H9 (cell line): ENCODE data around the gene RNF167. TPM values are rescaled to one million over a fixed set of nuclear protein-coding genes. Genes with fewer than 3 reads are reported as not detected.
A peak's percentile ranks its signal among the peaks of the same experiment; 100 is the strongest.

Source experiments
- DNase-seq: peaks from one replicate; pipeline ENCODE4 v3.0.0-alpha.2; 2017
- H2AFZ ChIP-seq: one replicate; pipeline ENCODE4 v1.6.1; 2013; ENCODE audit warnings: mild to moderate bottlenecking, low read length, control low read depth, moderate library complexity
- H2AK5ac ChIP-seq: 2 replicates; pipeline ENCODE4 v1.6.1; 2013; ENCODE audit warnings: low read length, control low read depth, mixed read lengths; ENCODE audit not compliant: insufficient read length
- H2BK120ac ChIP-seq: one replicate; pipeline ENCODE4 v1.6.1; 2013; ENCODE audit warnings: low read depth, mild to moderate bottlenecking, low read length, control low read depth, inconsistent platforms; ENCODE audit not compliant: poor library complexity, severe bottlenecking
- H2BK12ac ChIP-seq: 2 replicates; pipeline ENCODE4 v1.6.1; 2013; ENCODE audit warnings: low read length, control low read depth, mixed read lengths, low read depth; ENCODE audit not compliant: insufficient read length
- H2BK15ac ChIP-seq: 2 replicates; pipeline ENCODE4 v1.6.1; 2013; ENCODE audit warnings: low read depth, low read length, control low read depth
- H2BK20ac ChIP-seq: one replicate; pipeline ENCODE4 v1.6.1; 2013; ENCODE audit warnings: low read depth, mild to moderate bottlenecking, low read length, control low read depth, inconsistent platforms; ENCODE audit not compliant: poor library complexity, severe bottlenecking
- H2BK5ac ChIP-seq: 2 replicates; pipeline ENCODE4 v1.6.1; 2013; ENCODE audit warnings: low read length, control low read depth, mixed read lengths; ENCODE audit not compliant: insufficient read length
- H3K14ac ChIP-seq: 2 replicates; pipeline ENCODE4 v1.6.1; 2013; ENCODE audit warnings: low read length, control low read depth; ENCODE audit not compliant: insufficient read depth
- H3K18ac ChIP-seq: 2 replicates; pipeline ENCODE4 v1.6.1; 2013; ENCODE audit warnings: low read depth, mild to moderate bottlenecking, mixed read lengths, low read length, control low read depth; ENCODE audit not compliant: insufficient read length
- H3K23ac ChIP-seq: 2 replicates; pipeline ENCODE4 v1.6.1; 2013; ENCODE audit warnings: low read length, control low read depth, mixed read lengths, low read depth; ENCODE audit not compliant: insufficient read length
- H3K23me2 ChIP-seq: 2 replicates; pipeline ENCODE4 v1.6.1; 2013; ENCODE audit warnings: low read depth, mild to moderate bottlenecking, mixed read lengths, low read length, control low read depth; ENCODE audit not compliant: insufficient read length, poor library complexity, severe bottlenecking
- H3K27ac ChIP-seq: 2 replicates; pipeline ENCODE4 v1.5.1; 2013; ENCODE audit warnings: low read length, control low read depth, mixed read lengths, low read depth; ENCODE audit not compliant: insufficient read length
- H3K27me3 ChIP-seq: 2 replicates; pipeline ENCODE4 v1.6.1; 2013; ENCODE audit warnings: low read length, control low read depth, inconsistent platforms; ENCODE audit not compliant: insufficient read depth
- H3K4ac ChIP-seq: 2 replicates; pipeline ENCODE4 v1.6.1; 2013; ENCODE audit warnings: low read depth, mild to moderate bottlenecking, control low read depth, inconsistent platforms, low read length, moderate library complexity
- H3K4me1 ChIP-seq: 2 replicates; pipeline ENCODE4 v1.6.1; 2013; ENCODE audit warnings: low read length, control low read depth, inconsistent platforms; ENCODE audit not compliant: insufficient read depth
- H3K4me2 ChIP-seq: 2 replicates; pipeline ENCODE4 v1.6.1; 2013; ENCODE audit warnings: low read length, control low read depth, mixed read lengths; ENCODE audit not compliant: insufficient read length, insufficient read depth
- H3K56ac ChIP-seq: 2 replicates; pipeline ENCODE4 v1.6.1; 2013; ENCODE audit warnings: low read depth, mild to moderate bottlenecking, mixed read lengths, low read length, control low read depth; ENCODE audit not compliant: insufficient read length
- H3K79me1 ChIP-seq: 2 replicates; pipeline ENCODE4 v1.6.1; 2013; ENCODE audit warnings: low read depth, mild to moderate bottlenecking, moderate library complexity, low read length, control low read depth, inconsistent platforms; ENCODE audit not compliant: insufficient read depth, poor library complexity, severe bottlenecking
- H3K79me2 ChIP-seq: 2 replicates; pipeline ENCODE4 v1.6.1; 2013; ENCODE audit warnings: low read length, control low read depth, inconsistent platforms; ENCODE audit not compliant: insufficient read depth
- H3K9ac ChIP-seq: 2 replicates; pipeline ENCODE4 v1.6.1; 2013; ENCODE audit warnings: low read length, control low read depth, mixed read lengths; ENCODE audit not compliant: insufficient read length; ENCODE audit errors: extremely low read depth
- H3K9me3 ChIP-seq: one replicate; pipeline ENCODE4 v1.6.1; 2013; ENCODE audit warnings: low read depth, low read length, inconsistent platforms; ENCODE audit not compliant: control insufficient read depth
- H3T11ph ChIP-seq: one replicate; pipeline ENCODE4 v1.6.1; 2013; ENCODE audit warnings: mild to moderate bottlenecking, low read length, control low read depth, inconsistent platforms
- H4K20me1 ChIP-seq: one replicate; pipeline ENCODE4 v1.6.1; 2013; ENCODE audit not compliant: control insufficient read depth, insufficient read length, insufficient read depth
- H4K5ac ChIP-seq: 2 replicates; pipeline ENCODE4 v1.6.1; 2013; ENCODE audit warnings: low read depth, mild to moderate bottlenecking, mixed read lengths, low read length, control low read depth; ENCODE audit not compliant: insufficient read length
- H4K8ac ChIP-seq: replicated peaks from 2 replicates; pipeline ENCODE4 v1.6.1; 2013; ENCODE audit warnings: low read length, control low read depth, mixed read lengths, low read depth; ENCODE audit not compliant: insufficient read length
- H4K91ac ChIP-seq: 2 replicates; pipeline ENCODE4 v1.6.1; 2013; ENCODE audit warnings: low read depth, mild to moderate bottlenecking, moderate library complexity, mixed read lengths, low read length, control low read depth; ENCODE audit not compliant: insufficient read length
- H3K27ac Mint-ChIP-seq, 3 experiments: 2 replicates in 2 of 3; 3 replicates in 1 of 3; pipeline ENCODE4 v1.8.0; 2020 to 2021; ENCODE audit warnings: mixed read lengths in 3 of 3, mild to moderate bottlenecking in 1 of 3, moderate library complexity in 1 of 3
- H3K27me3 Mint-ChIP-seq: 2 replicates; pipeline ENCODE4 v1.8.0; 2021; ENCODE audit warnings: low read depth, mild to moderate bottlenecking, moderate library complexity, mixed read lengths
- H3K36me3 Mint-ChIP-seq, 3 experiments: 2 replicates in 2 of 3; 3 replicates in 1 of 3; pipeline ENCODE4 v1.8.0; 2020 to 2021; ENCODE audit warnings: low read depth in 3 of 3, mixed read lengths in 3 of 3; ENCODE audit not compliant: insufficient read depth in 1 of 3
- H3K4me1 Mint-ChIP-seq, 2 experiments: 2 replicates each; pipeline ENCODE4 v1.8.0; 2020; ENCODE audit warnings: mixed read lengths in 2 of 2
- H3K4me3 Mint-ChIP-seq, 2 experiments: 2 replicates in 1 of 2; 3 replicates in 1 of 2; pipeline ENCODE4 v1.8.0; 2020 to 2021; ENCODE audit warnings: mild to moderate bottlenecking in 2 of 2, mixed read lengths in 2 of 2, moderate library complexity in 1 of 2
- H3K9me3 Mint-ChIP-seq, 2 experiments: 2 replicates in 1 of 2; 3 replicates in 1 of 2; pipeline ENCODE4 v1.8.0; 2020; ENCODE audit warnings: mild to moderate bottlenecking in 2 of 2, mixed read lengths in 2 of 2, moderate library complexity in 1 of 2
- WGBS: extraction: QIAGEN DNeasy Blood & Tissue Kit; methylation state at CpG from one replicate; pipeline ENCODE4 v1.1.7; 2013; ENCODE audit warnings: missing lambda C conversion rate, low lambda C conversion rate, mixed read lengths; ENCODE audit not compliant: insufficient read length; ENCODE audit errors: extremely low coverage; 5-methylcytosine and 5-hydroxymethylcytosine counted together
- total RNA-seq: library from RNA; stranded (reverse); gene quantifications from 2 replicates; pipeline ENCODE4 v1.2.1, GENCODE V29; 2021
- TF ChIP-seq, protein P1 (sequence below): fragments of 200-600 bp; sonication (generic); conservative IDR thresholded peaks from 3 replicates; pipeline ENCODE4 v1.8.0; 2021; ENCODE audit warnings: antibody characterized with exemption, mild to moderate bottlenecking

RNF167 gene
- total RNA-seq, 1 experiment from 2014 or later, result 134 TPM

DNA sequence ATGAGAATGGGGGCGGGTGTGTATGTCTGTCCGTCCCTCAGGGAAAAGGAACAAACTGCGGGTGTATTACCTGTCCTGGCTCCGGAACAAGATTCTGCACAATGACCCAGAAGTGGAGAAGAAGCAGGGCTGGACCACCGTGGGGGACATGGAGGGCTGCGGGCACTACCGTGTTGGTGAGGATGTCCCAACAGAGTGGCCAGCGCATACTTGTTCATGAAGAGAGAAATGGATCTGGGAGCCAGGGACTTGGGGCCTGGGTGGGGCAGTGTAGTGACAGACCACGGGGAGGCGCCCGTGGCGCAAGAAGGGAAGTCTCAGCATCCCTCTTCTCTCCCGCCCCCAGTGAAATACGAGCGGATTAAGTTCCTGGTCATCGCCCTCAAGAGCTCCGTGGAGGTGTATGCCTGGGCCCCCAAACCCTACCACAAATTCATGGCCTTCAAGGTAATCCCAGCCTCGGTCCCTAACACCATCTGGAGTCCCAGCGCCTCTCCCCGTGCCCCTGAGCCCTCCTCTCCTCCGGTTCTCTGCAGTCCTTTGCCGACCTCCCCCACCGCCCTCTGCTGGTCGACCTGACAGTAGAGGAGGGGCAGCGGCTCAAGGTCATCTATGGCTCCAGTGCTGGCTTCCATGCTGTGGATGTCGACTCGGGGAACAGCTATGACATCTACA lies 44.3 kb upstream of the RNF167 start:
- H3K27ac ChIP-seq, result no peak overlapping the region
- H3T11ph ChIP-seq, result no peak overlapping the region
- Mint-ChIP-seq H3K4me1 (peaks cover 4 to 19% of the 10 kb centered on the region in 2 experiments), H3K36me3 (peaks cover 8 to 46% (median 44%) of the 10 kb centered on the region in 3 experiments; a peak in 6 of 7 replicates), H3K9me3 (no peaks in the 10 kb centered on the region), H3K4me3 (peak overlapping the region in 1 of 2 experiments; percentile 18; a peak in 1 of 5 replicates), H3K27ac (peak overlapping the region in 1 of 3 experiments; percentile 19; a peak in 2 of 7 replicates), H3K27me3 (no peaks in the 10 kb centered on the region)
- no peaks in the 10 kb centered on the region for H3K79me1 ChIP-seq
- no peak overlapping the region for H3K9ac ChIP-seq
- no peaks in the 10 kb centered on the region for H3K27me3 ChIP-seq
- H3K4me2 ChIP-seq, result no peak overlapping the region
- H4K20me1 ChIP-seq, result no peaks in the 10 kb centered on the region
- H2AFZ ChIP-seq, result no peak overlapping the region
- H4K91ac ChIP-seq, result no peak overlapping the region
- H3K79me2 ChIP-seq, result no peaks in the 10 kb centered on the region
- H2BK120ac ChIP-seq, result no peak overlapping the region
- H3K4ac ChIP-seq, result no peak overlapping the region
- H2BK5ac ChIP-seq, result no peak overlapping the region
- no CpG with 5 or more reads among the region's 27 CpGs for WGBS
- H2BK15ac ChIP-seq, result no peak overlapping the region
- H3K18ac ChIP-seq, result no peak overlapping the region
- H3K9me3 ChIP-seq, result no peaks in the 10 kb centered on the region
- no peak overlapping the region for H2BK12ac ChIP-seq
- H3K23ac ChIP-seq, result no peak overlapping the region
- no peak overlapping the region for H3K56ac ChIP-seq
- H4K8ac ChIP-seq, result no peak overlapping the region
- no peak overlapping the region for H2BK20ac ChIP-seq
- H2AK5ac ChIP-seq, result no peak overlapping the region
- TF ChIP-seq, protein P1, sequence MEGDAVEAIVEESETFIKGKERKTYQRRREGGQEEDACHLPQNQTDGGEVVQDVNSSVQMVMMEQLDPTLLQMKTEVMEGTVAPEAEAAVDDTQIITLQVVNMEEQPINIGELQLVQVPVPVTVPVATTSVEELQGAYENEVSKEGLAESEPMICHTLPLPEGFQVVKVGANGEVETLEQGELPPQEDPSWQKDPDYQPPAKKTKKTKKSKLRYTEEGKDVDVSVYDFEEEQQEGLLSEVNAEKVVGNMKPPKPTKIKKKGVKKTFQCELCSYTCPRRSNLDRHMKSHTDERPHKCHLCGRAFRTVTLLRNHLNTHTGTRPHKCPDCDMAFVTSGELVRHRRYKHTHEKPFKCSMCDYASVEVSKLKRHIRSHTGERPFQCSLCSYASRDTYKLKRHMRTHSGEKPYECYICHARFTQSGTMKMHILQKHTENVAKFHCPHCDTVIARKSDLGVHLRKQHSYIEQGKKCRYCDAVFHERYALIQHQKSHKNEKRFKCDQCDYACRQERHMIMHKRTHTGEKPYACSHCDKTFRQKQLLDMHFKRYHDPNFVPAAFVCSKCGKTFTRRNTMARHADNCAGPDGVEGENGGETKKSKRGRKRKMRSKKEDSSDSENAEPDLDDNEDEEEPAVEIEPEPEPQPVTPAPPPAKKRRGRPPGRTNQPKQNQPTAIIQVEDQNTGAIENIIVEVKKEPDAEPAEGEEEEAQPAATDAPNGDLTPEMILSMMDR, result peak; percentile 60
- peak; percentile 87 for DNase-seq
- no peak overlapping the region for H4K5ac ChIP-seq
- peaks cover 12% of the 10 kb centered on the region for H3K23me2 ChIP-seq
- H3K14ac ChIP-seq, result no peak overlapping the region
- no peaks in the 10 kb centered on the region for H3K4me1 ChIP-seq
